HL-60 (cell line): ENCODE results near the gene TOX2.

Experiments used
- DNase-seq, 2 experiments: peaks; one replicate each; pipeline ENCODE4 v3.0.0-alpha.2; 2010 to 2020; ENCODE audit warnings: low read depth in 1 of 2, low spot score in 1 of 2
- H3K27ac ChIP-seq: fragments of 250-450 bp; sonication (Bioruptor Pico); replicated peaks from 2 replicates; pipeline ENCODE4 v1.5.1; 2020; ENCODE audit warnings: mild to moderate bottlenecking, moderate library complexity
- H3K27me3 ChIP-seq: fragments of 250-450 bp; sonication (Bioruptor Pico); 2 replicates; pipeline ENCODE4 v1.5.1; 2021; ENCODE audit warnings: mild to moderate bottlenecking, moderate library complexity; ENCODE audit not compliant: insufficient read depth, poor library complexity, severe bottlenecking
- H3K4me3 ChIP-seq: replicated peaks from 2 replicates; pipeline ENCODE4 v1.5.1; 2011; ENCODE audit warnings: mild to moderate bottlenecking, control low read depth, low read length; ENCODE audit not compliant: insufficient read depth
- CTCF ChIP-seq: IDR thresholded peaks from one replicate; pipeline ENCODE4 v1.5.1; 2011; ENCODE audit warnings: low read length, control low read depth, inconsistent platforms; ENCODE audit not compliant: insufficient read depth
- GABPA ChIP-seq: IDR thresholded peaks from 2 replicates; pipeline ENCODE4 v1.6.1; 2012; ENCODE audit warnings: low read depth
- POLR2AphosphoS5 ChIP-seq: IDR thresholded peaks from 2 replicates; pipeline ENCODE4 v1.6.1; 2012; ENCODE audit warnings: low read depth
- REST ChIP-seq: IDR thresholded peaks from 2 replicates; pipeline ENCODE4 v1.6.1; 2012; ENCODE audit warnings: low read depth; ENCODE audit not compliant: insufficient replicate concordance
- SPI1 ChIP-seq: IDR thresholded peaks from 2 replicates; pipeline ENCODE4 v1.6.1; 2012; ENCODE audit warnings: low read depth, mild to moderate bottlenecking, borderline replicate concordance

TOX2 gene

GRCh38 chr20:44034965-44035635 lies 120.4 kb downstream of the TOX2 start:
- H3K27me3 ChIP-seq, result peaks cover 14% of the 10 kb centered on the region
- TF ChIP-seq SPI1, result peak; percentile 53; the same call in 1 of the 2 replicates
- TF ChIP-seq POLR2AphosphoS5, result no peak
- H3K27ac ChIP-seq, result no peak overlapping the region
- H3K4me3 ChIP-seq, result no peak overlapping the region
- peak in 1 of 2 experiments; percentile 8 for DNase-seq

- TF ChIP-seq REST, result no peak
- TF ChIP-seq GABPA, result no peak
- no peak for TF ChIP-seq CTCF
- no peak for TF ChIP-seq POLR2AphosphoS5
- no peak for TF ChIP-seq SPI1
- DNase-seq, result no peak
- H3K27me3 ChIP-seq, result peaks cover 14% of the 10 kb centered on the region
- H3K4me3 ChIP-seq, result no peak overlapping the region
- H3K27ac ChIP-seq, result no peak overlapping the region
These were observed 121.3 kb downstream of the TOX2 start for GRCh38 chr20:44035924-44036323.

- Histone ChIP-seq H3K4me3 (no peak overlapping the region), H3K27me3 (peaks cover 14% of the 10 kb centered on the region), H3K27ac (no peak overlapping the region)
- no peak for DNase-seq
- TF ChIP-seq SPI1 (no peak), CTCF (no peak), POLR2AphosphoS5 (no peak), REST (no peak), GABPA (no peak)
These were observed 121.8 kb downstream of the TOX2 start for GRCh38 chr20:44036441-44036840.

- H3K4me3 ChIP-seq, result no peak overlapping the region
- DNase-seq, result no peak
- no peak overlapping the region for H3K27ac ChIP-seq
- TF ChIP-seq REST (no peak), SPI1 (no peak), CTCF (no peak), GABPA (no peak), POLR2AphosphoS5 (no peak)
- H3K27me3 ChIP-seq, result peaks cover 14% of the 10 kb centered on the region
These were observed 124.0 kb downstream of the TOX2 start for GRCh38 chr20:44038681-44039123.
